Upper lobe of left lung (tissue), 4 donors: Measurements from ENCODE around the gene FAM13A.

Source experiments
- POLR2AphosphoS5 ChIP-seq, 2 donors: sonication (generic); formaldehyde crosslinking; IDR thresholded peaks; one replicate each; pipeline ENCODE4 v1.5.1; 2017; ENCODE audit warnings: antibody characterized with exemption in 2 of 2
- TF ChIP-seq, protein P1 (sequence below), 6 experiments: fragments of 450-650 bp in 4 of 6; fragments of 200-600 bp in 2 of 6; sonication (generic) in 2 of 6; IDR thresholded peaks; one replicate each; pipeline ENCODE4 v1.5.1; 2016 to 2019; ENCODE audit warnings: antibody characterized with exemption in 6 of 6

DNA sequence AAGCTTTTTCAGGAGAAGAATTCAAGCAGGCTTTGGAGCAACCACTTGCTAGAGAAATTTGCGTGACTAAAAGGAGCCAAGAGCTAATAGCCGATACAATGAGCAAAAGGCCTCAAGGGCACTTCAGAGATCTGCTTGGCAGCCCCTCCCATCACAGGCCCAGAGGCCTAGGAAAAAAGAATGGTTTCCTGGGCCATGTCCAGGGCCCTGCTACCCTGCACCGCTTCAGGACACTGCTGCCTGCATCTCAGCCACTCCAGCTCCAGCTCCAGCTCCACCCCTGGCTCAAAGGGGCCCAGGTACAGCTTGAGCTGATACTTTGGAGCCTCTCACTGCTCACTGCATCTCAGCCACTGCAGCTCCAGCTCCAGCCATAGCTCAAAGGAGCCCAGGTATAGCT, 98.9 kb downstream of the FAM13A start:
- TF ChIP-seq, protein P1, sequence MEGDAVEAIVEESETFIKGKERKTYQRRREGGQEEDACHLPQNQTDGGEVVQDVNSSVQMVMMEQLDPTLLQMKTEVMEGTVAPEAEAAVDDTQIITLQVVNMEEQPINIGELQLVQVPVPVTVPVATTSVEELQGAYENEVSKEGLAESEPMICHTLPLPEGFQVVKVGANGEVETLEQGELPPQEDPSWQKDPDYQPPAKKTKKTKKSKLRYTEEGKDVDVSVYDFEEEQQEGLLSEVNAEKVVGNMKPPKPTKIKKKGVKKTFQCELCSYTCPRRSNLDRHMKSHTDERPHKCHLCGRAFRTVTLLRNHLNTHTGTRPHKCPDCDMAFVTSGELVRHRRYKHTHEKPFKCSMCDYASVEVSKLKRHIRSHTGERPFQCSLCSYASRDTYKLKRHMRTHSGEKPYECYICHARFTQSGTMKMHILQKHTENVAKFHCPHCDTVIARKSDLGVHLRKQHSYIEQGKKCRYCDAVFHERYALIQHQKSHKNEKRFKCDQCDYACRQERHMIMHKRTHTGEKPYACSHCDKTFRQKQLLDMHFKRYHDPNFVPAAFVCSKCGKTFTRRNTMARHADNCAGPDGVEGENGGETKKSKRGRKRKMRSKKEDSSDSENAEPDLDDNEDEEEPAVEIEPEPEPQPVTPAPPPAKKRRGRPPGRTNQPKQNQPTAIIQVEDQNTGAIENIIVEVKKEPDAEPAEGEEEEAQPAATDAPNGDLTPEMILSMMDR (IDR thresholded peaks at IDR 0.05) = no peak
- no peak for TF ChIP-seq POLR2AphosphoS5 (IDR thresholded peaks at IDR 0.05)
